NB4 (cell line): Measurements from ENCODE around the gene DGLUCY.
"Not testable (repeated sequence)": the region's sequence is repeated elsewhere in the genome, so short reads cannot be mapped to it uniquely, and the experiment has no call there.

ENCODE experiments used
- DNase-seq: peaks from one replicate; pipeline ENCODE4 v3.0.0; 2010; ENCODE audit warnings: low read depth
- H3K4me3 ChIP-seq: one replicate; pipeline ENCODE4 v1.5.1; 2011; ENCODE audit warnings: mild to moderate bottlenecking, low read depth, low read length, moderate library complexity
- CTCF ChIP-seq: IDR thresholded peaks from one replicate; pipeline ENCODE4 v1.5.1; 2012; ENCODE audit warnings: low read depth, low read length
- MAX ChIP-seq: IDR thresholded peaks from 2 replicates; pipeline ENCODE4 v1.6.1; 2011; ENCODE audit warnings: low read depth, low read length
- MYC ChIP-seq: IDR thresholded peaks from 2 replicates; pipeline ENCODE4 v1.6.1; 2011; ENCODE audit warnings: low read depth, low read length
- POLR2A ChIP-seq: IDR thresholded peaks from 2 replicates; pipeline ENCODE4 v1.6.1; 2011; ENCODE audit warnings: mild to moderate bottlenecking; ENCODE audit not compliant: insufficient read length; ENCODE audit errors: extremely low read depth

DGLUCY gene

GRCh38 chr14:91197631-91198030 lies 83.8 kb downstream of the DGLUCY start:
- no peak for TF ChIP-seq MYC

GRCh38 chr14:91200802-91201201 lies 86.9 kb downstream of the DGLUCY start:
- H3K4me3 ChIP-seq, DNase-seq: not testable (repeated sequence)

More at GRCh38 chr14:91197631-91198030, 83.8 kb downstream of the DGLUCY start:
- no peak for DNase-seq
- no peak overlapping the region for H3K4me3 ChIP-seq

DNA sequence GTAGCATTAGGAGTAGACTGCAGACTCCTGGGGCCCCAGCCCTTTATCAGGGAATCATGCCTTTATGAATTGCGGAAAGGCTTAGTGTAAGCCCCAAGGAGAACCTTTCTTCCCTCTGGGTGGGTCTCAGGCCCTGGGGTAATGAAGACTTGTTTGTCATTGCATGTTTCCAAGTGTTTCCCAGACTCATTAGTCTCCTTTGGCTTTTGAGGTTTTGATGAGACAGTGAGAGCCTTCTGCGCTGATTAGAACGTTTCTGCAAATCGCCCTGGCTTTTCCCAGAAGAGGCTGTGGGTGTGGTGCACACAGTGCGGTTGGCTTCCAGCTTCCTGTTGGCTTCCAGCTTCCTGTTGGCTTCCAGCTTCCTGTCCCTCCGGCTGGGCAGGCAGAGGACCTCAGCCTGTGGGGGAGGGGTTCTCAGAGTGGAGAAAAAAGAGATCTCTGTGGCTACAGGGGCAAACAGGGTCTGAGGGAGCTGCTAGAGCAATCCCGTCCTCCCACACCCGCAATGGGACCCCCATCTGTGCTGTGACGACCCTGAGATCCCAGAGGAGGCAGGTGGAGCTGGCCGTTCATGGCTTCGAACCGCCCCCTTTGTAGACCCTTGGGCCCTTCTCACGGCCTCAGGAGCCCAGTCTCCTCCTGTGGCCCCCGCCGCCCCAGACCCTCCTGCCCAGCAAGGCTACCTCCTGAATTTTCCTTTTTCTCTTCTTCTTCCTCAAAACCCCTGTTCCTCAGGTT lies 88.5 kb downstream of the DGLUCY start:
- no peak for DNase-seq
- TF ChIP-seq CTCF = no peak
- TF ChIP-seq MAX = no peak
- no peak for TF ChIP-seq POLR2A
- H3K4me3 ChIP-seq = no peak overlapping the region

GRCh38 chr14:91204657-91205056 lies 90.8 kb downstream of the DGLUCY start:
- H3K4me3 ChIP-seq = no peak overlapping the region
- TF ChIP-seq MAX (no peak), POLR2A (no peak), CTCF (no peak), MYC (no peak)
- DNase-seq = no peak

GRCh38 chr14:91205459-91205858 lies 91.6 kb downstream of the DGLUCY start:
- no peak for DNase-seq

GRCh38 chr14:91207008-91207407 lies 93.1 kb downstream of the DGLUCY start:
- no peak for TF ChIP-seq POLR2A
- no peak for TF ChIP-seq CTCF
- no peak for TF ChIP-seq MAX
- no peak for TF ChIP-seq MYC
- no peak overlapping the region for H3K4me3 ChIP-seq
- no peak for DNase-seq

More at GRCh38 chr14:91205459-91205858, 91.6 kb downstream of the DGLUCY start:
- no peak overlapping the region for H3K4me3 ChIP-seq
- no peak for TF ChIP-seq MAX
- TF ChIP-seq POLR2A = no peak
- TF ChIP-seq CTCF = no peak
- TF ChIP-seq MYC = no peak

GRCh38 chr14:91211017-91211416 lies 97.1 kb downstream of the DGLUCY start:
- TF ChIP-seq MAX (no peak), CTCF (no peak), MYC (no peak), POLR2A (no peak)
- no peak overlapping the region for H3K4me3 ChIP-seq
- DNase-seq = no peak
